ENCODE data around the gene MEGF11. TPM values are rescaled to one million over a fixed set of nuclear protein-coding genes. Genes with fewer than 3 reads are reported as not detected.

MEGF11 gene
- total RNA-seq, 2 experiments from 2014 or later = not detected

DNA sequence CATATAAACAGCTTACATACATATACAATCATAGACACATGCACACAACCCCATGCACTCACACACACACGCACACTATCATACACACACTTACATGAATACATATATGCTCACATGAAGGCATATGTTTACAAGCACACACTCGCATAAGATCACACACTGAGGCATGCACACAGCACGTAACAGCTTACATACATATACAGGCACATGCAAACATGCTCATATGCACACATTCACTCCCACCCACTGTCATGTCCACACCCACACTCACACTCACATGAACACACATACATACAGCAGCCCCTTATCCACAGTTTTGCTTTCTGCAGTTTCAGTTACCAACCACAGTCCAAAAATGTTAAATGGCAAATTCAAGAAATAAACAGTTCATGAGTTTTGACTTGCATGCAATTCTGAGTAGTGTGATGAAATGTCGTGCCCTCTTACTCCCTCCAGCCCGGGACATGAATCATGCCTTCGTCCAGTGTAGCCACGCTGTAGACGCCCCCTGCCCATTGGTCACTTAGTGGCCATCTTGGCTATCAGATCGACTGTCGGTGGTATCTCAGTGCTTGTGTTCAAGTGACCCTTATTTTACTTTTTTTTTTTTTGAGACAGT lies 27.8 kb downstream of the MEGF11 start:
- CTCF ChIA-PET = no interaction called here
- POLR2A ChIA-PET = no interaction called here

DNA sequence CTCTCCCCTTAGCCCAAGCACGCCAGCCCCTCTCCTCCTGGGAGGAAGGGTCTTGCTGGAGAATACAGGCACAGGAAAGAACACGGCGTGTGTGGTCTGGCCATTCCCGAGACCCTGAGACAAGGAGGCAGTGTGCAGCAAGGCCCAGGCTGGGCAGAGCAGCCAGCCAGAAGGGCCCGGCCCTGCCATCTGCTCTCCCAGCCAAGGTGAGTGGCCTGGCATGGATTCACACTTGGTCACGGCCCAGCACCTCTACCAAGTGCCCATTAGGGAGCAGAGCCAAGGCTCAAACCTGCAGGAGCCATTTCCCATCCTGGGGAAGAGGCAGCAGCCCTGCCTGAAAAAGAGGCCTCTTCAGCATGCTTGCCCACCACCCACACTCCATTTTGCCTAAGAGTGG lies 28.6 kb downstream of the MEGF11 start:
- ChIA-PET CTCF (no interaction called here), POLR2A (no interaction called here)

DNA sequence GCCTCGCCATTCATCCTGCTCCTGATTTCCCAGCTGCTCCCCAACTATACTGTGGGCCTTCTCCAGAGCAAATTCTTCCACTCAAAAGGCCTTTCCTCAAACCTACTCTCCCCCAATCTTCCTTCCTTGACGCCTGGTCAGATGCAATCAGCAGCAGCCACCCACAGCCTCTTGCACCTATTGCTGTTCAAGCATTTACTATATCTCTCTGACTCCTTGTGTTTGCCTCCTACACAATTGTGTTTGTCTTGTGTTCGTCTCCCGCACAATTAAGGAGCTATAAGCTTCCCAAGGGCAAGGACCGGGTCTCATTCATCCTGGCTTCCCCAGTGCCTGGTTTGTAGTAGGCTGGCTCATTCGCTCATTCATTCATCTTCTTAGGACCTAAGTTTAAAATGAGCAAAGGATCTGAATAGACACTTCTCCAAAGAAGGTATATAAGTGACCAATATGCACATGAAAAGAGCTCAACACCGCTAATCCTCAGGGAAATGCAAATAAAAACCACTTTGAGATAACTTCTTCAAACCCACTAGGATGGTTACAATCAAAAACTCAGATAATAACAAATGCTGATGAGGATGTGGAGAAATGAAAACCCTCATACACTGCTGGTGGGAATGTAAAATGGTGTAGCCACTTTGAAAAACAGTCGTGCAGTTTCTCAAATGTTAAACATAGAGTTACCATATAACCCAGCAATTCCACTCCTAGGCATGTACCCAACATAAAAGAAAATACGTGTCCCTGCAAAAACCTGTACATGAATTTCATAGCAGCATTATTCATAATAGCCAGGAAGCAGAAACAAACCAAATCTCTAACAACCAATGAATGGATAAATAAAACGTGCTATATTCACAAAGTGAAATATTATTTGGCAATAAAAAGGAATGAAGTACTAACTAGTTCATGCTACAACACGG lies 31.0 kb downstream of the MEGF11 start:
- POLR2A ChIA-PET = no interaction called here
- CTCF ChIA-PET = no interaction called here

DNA sequence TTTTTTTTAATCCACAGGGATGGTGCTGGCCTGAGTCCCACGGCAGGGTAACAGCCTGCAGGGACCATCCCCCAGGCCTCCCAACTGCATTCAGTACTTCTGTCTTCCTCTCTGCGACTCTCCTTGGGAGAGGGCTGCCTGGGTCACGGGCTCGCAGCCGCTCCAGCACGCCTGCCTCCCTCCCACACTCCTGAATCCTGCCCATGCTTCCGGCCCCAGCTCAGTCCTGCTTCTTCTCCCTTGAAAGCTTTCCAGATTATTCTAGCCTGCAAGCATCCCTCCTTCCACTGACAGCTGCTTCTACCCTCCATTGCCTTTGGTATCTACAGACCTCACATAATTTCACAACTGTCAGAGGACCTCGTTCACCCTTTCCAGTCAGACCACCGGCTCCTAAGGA lies 32.4 kb downstream of the MEGF11 start:
- CTCF ChIA-PET = no interaction called here
- POLR2A ChIA-PET = no interaction called here

DNA sequence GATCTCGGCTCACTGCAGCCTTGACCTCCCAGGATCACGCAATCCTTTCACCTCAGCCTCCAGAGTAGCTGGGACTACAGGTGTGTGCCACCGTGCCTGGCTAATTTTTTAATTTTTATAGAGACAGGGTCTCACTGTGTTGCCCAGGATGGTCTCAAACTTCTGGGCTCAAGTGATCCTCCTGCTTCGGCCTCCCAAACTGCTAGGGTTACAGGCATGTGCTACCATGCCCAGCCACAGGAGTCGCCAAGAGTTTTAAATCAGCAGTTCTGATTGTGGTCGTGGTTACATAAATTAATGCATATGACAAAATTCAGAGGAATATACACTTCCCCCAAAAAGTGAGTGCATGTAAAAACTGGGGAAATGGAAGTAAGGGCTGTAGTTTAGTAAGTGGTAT lies 32.9 kb downstream of the MEGF11 start:
- POLR2A ChIA-PET = no interaction called here
- CTCF ChIA-PET = no interaction called here

DNA sequence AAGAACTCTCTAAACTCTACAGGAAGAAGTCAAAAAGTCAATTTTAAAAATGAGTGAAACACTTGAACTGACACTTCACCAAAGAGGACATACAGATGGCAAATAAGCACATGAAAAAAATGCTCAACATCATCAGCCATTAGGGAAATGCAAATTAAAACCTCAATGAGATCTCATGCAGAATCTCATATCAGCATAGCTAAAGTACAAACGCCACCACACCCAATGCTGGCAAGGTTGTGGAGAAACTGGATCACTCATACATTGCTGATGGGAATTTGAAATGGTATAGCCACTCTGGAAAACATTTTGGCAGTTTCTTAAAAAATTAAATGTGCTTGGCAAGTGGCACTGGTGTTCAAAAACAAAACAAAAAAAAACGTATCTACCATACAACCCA lies 34.2 kb downstream of the MEGF11 start:
- POLR2A ChIA-PET = no interaction called here
- CTCF ChIA-PET = no interaction called here

DNA sequence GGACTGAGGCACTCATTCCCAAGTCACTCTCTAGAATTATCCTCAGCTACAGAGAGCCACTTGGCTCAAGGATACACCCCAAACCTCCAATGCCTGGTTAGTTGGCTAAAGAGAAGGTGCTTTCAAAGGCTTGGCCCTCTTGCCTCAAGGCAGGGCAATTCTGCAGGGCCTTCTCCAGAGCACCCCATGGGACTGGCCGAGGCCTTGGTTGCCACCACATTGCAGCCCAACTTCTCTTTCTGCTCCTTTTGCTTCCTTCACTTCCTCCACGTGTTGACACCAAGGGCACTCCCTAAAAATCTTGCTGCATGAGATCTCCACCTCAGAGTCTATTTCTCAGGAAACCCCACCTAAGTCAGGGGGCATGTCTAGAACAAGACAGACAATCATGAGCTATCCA lies 36.7 kb downstream of the MEGF11 start:
- POLR2A ChIA-PET = no interaction called here
- CTCF ChIA-PET = no interaction called here

DNA sequence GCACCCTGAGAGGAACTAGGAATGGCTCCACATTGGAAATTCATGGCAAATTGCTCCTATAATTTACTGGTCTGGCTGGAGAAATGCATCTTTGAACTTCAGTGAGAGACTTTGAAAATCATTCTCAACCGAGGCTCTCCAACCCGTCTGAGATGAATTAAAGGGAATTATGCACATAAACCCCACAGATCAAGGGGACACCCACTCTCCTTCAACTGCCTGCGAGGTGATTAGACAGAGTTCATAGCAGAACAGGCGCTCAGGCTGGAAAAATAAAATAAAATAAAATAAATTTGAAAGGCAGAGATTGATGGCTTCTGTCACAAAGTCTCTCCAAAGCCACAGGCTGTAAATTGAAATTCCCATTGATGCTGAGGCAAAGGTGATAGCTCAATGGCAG lies 37.7 kb downstream of the MEGF11 start:
- CTCF ChIA-PET = no interaction called here
- POLR2A ChIA-PET = no interaction called here

DNA sequence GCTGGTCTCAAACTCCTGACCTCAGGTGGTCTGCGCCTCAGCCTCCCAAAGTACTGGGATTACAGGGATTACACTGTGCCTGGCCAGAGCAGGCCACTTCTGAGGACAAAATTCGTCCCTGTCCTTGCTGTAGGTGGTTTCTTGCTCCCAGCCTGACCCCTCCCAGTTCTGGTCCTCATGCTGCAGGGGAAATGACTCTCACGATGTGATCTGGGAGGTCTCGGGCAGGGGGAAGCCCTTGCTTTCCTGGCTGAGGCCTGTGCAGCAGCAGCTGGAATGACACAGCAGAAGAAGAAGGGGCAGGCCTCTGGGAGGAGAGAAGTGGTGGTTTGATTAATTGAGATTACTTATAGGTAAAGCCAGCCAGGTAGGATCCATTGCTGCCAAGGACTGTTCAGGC lies 39.3 kb downstream of the MEGF11 start:
- ChIA-PET CTCF (no interaction called here), POLR2A (no interaction called here)

DNA sequence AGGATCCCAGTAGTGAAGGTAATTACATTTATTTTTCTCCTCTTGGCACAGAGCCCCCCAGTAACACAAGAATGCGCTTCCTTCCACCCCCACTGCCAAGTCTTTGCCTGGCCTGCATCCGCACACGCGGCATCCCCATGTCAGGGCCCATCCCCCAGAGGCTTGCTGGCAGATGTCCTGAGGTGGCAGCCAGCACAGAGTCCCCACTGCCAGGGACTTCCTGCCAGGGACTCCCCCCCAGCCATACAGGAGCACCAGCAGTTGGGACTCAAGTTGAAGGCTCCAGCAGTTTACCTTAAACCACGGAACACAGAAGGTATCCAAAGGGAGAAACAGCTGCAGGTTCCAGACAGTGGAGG lies 41.0 kb downstream of the MEGF11 start:
- POLR2A ChIA-PET = no interaction called here

DNA sequence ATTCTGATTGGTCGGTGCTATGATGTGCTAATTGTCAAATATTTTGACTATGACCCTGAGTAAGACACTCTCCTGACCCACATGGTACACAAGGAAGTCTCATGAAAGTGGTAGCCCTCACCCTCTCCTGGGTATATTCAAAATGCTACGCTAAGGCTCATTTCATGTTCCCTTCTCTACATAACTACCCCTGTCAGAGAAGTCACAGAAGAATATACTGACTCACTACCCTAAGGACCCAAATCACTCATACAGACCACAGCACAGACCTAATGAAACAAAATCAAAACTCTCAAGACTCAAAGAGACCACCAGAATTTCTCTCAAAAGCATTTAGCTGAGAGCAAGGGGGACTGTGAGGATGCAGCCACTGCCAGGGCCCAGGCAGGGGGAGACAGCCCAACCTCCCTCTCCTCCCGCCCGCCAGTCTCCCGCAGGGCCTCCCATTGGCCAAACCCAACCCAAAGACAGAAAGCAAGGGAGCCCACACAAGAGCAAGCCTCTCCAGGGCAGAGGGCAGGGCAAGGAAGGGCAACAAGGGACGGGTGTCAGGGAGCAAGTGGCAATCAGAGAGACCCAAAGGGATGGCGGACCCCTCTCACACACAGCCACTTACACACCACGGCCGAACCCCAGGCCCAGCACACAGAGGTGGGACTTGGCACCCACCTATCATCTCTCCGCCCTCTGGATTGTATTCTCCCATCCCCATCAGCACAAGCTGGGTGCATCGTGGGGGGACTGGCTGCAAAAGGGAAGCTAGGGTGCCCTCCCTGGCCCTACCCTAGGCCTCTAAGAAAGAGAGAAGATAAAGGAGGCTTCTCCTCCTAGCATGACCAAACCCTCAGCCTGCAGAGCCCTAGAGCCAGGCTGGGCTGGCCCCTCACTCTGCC lies 41.6 kb downstream of the MEGF11 start:
- ChIA-PET CTCF (no interaction called here), POLR2A (no interaction called here)

More for the DNA sequence above, 41.0 kb downstream of the MEGF11 start:
- CTCF ChIA-PET = no interaction called here

DNA sequence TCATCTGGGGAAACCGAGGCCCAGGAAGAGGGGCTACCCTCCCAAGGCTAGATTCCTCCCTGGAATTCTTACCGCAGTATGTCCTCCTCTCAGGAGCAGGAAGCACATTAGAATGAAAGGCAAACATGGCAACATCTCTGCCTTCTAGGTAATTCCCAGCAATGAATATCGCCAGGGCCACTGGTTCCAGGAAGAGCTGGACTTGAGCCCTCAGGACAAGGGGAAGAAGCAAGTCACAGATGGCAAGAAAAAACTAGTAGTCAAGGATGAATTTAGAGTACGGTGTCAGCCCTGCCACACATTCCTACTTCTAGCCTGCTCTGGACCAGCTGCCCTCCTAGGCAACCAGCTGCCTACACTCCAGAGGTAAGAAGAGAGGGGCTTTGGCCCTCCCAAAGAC lies 42.9 kb downstream of the MEGF11 start:
- POLR2A ChIA-PET = no interaction called here
- CTCF ChIA-PET = no interaction called here

DNA sequence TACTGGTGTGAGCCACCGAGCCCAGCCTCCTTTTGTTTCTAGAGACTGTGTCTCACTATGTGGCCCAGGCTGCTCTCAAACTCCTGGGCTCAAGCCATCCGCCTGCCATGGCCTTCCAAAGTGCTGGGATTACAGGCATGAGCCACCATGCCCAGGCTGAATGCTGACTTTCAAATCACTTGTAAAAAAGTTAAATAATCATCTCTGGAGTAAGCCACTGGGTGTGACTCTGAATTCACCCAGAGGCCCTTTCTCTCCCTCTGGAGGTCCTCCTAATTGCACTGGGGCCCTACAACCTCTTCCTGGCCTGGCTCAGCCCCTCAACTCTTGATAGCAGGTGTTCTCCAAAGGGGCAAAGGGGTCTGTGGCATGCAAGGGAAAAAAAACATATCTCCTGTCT lies 54.8 kb downstream of the MEGF11 start:
- ChIA-PET CTCF (no interaction called here), POLR2A (no interaction called here)

DNA sequence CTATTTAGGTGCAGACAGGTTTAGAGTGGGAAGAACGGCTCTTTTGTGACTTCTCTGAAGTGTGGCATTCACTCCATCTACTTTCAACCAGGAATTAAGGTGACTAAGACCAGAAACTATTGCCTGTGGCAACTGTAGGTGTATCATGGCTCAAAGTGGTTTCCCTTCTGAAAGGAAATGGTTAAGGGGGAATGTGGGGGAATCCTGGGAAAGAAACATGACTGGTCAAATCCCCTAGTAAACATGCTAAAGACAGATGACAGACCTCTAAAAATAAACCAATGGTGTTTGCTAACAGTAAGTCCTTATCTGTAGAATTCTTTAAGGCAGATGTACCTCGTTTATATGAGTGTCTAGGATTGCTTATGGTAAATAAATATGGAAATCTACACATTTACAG lies 56.9 kb downstream of the MEGF11 start:
- CTCF ChIA-PET = no interaction called here
- POLR2A ChIA-PET = no interaction called here

DNA sequence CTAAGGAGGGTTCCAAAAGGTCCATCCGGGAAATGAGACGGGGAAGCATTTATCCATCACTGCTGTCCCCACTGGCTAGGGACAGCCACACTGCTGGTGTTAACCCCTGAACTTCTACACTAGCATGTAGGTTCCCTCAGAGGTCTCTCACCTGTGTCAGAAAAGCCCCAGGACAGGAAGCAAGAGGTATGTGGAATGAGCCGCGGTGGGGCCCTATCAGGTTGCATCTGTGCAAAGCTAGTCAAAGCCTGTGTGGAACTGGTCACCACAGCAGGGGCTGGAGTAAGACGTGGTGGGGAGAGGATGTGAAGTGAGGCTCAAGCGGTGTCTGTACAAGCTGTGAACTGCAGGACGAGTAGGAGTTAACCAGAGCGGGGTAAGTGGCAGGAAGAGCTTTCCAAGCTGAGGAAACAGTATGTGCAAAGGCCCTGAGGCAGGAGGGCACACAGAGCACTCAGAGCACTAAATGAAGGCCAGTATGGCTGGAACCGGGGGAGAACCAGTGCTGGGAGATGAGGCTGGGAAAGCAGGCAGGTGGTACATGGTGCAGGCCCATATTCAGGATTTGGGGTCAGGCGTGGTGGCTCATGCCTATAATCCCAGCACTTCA lies 57.8 kb downstream of the MEGF11 start:
- ChIA-PET CTCF (no interaction called here), POLR2A (no interaction called here)

DNA sequence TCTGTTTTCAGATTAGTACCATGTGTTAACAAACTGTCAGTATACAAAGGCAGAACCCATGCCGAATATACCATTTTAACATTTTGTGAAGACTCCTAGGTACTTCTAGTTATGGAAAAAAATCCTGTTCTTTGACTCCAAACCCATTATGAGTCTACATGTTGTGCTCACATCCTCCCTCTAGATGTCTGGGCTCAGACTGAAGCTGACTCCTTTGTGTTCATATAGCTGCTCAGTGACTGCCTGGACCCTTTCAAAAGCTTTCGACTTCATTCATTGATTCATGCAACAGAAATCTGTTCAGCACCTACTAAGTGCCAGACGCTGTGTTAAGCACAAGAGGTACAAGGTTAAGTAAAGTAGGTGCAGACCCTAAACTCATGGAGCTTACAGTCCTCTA lies 60.5 kb downstream of the MEGF11 start:
- CTCF ChIA-PET = no interaction called here
- POLR2A ChIA-PET = no interaction called here

DNA sequence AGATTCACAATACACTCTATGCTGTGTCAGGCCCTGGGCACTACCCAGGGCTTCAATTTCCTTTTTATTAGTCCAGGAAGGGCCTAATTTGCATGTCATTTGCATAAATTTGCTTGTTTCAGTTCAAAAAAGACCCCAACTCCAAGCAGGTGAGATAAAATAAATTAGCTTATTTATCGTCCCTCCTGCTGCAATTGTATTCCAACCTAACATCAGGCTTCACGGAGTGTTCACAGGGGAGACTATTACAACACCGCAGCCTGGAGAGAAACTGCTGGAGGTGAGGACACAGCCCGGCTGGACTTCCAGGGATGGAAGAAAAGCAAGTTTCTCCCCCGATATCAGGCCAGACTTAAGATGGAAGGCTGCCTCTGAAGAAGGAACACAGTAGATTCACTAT lies 62.8 kb downstream of the MEGF11 start:
- CTCF ChIA-PET = no interaction called here

DNA sequence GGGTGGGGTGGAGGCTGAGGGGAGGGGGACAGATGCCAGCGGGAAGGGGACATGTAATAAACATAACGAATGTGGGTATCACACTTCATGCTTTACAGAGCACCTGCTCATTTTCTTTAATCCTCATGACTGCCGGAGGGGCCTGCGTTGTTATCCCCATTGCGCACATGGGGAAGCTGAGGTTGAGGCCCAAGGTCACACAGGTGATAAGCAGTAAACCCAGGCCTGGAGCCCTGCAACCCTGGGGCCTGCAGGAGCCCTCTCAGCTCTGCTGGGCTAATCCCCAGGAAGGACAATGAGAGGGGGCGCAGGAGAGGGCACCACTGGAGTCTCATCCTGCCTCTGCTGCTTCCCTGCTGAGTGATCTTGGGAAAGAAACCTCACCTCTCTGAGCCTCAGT lies 64.3 kb downstream of the MEGF11 start:
- POLR2A ChIA-PET = no interaction called here
- CTCF ChIA-PET = no interaction called here

More for the DNA sequence above, 62.8 kb downstream of the MEGF11 start:
- POLR2A ChIA-PET = no interaction called here

DNA sequence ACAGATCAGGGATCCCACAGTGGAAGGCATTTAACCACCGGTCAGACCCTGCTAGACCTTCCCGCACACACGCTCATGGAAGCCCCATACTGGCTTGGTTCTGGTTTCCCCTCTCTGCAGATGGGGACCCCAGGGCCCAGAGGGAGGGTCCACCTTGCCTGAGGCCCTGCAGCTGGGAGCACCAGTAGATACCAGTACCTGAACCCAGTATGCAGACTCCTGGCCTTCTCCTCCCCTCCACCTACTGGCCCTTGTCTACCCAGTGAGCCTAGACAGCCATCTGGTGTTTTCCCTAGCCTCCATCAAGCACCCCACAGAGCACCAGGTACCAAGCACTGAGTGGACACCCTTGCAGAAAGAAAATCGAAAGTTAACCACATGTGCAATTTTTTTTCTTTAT lies 65.1 kb downstream of the MEGF11 start:
- POLR2A ChIA-PET = no interaction called here
- CTCF ChIA-PET = no interaction called here

DNA sequence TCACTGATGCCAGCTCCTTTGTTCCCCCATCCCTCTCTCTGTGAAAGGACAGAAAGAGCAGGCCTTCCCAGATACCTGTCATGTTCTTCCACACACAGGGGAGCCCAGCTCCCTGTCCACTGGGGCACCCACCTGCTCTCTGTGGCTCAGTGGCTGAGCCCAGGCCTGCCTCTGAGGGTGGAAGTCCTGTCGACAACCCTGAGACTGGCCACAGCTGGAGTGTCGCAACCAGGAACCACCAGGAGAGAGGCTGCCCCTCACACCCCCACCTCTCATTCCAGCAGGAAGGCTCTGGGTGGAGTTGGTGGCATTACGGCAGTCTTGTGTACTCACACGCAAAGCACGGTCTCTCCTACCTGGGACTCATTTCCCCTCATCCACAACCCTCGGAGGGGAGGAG lies 66.3 kb downstream of the MEGF11 start:
- CTCF ChIA-PET = interaction anchor here (0.5 kb wide), 1 partner anchor 100 kb away, joined by 9 read pairs; no protein-coding TSS in a partner anchor

More for the DNA sequence above, 66.3 kb downstream of the MEGF11 start:
- POLR2A ChIA-PET = no interaction called here
